NCI-H2171 (cell line): ENCODE measurements around the gene INPP5E.
A peak's percentile ranks its signal among the peaks of the same experiment; 100 is the strongest.

Experiments used
- DNase-seq: peaks from one replicate; lab custom pipeline; 2025; lab: John Stamatoyannopoulos, UW

Gene INPP5E, protein sequence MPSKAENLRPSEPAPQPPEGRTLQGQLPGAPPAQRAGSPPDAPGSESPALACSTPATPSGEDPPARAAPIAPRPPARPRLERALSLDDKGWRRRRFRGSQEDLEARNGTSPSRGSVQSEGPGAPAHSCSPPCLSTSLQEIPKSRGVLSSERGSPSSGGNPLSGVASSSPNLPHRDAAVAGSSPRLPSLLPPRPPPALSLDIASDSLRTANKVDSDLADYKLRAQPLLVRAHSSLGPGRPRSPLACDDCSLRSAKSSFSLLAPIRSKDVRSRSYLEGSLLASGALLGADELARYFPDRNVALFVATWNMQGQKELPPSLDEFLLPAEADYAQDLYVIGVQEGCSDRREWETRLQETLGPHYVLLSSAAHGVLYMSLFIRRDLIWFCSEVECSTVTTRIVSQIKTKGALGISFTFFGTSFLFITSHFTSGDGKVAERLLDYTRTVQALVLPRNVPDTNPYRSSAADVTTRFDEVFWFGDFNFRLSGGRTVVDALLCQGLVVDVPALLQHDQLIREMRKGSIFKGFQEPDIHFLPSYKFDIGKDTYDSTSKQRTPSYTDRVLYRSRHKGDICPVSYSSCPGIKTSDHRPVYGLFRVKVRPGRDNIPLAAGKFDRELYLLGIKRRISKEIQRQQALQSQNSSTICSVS

DNA sequence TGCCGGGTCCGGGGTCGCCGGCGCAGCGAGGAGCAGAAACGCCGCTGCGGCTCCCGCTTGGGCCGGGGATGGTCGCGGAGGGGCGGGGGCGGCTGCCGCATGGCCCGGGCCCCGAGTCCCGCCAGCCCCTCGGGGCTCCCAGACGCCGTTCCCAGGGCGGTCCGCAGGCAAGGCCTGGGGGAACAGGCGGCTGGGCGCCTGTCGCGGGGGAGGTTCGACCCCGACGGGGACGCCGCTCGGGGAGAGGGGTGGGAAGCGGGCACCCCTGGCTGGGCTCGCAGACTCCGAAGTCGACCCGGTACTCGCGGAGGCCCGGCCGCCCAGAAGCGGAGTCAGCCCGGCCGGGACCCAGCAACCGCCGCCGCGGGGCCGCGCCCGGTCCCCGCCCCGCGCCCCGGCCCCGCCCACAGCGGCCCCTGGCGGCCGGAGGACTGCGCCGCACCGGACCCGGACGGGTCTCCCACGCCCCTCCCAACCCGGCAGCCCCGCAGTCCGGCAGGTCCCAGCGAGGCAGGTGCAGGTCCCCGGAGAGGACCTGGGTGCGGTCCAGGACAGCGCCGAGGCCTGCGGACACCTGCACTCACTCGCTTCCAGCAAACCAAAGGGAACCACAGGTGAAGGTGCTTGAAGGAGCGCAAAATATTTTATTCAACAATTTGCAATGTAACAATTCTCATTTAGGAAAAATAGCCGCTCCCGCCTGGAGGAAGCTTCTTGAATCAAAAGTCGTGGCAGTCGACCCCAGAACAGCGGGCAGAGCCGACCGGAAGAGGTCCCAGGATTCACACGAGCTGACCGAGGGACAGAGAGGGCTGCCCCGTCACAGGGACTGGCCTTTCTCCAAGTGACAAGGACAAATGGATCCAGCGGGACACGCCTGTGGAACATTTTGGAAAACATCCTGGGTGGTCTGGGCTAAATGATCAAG, at the start of gene INPP5E:
Gene INPP5E (minus strand): TSS at position 365 of the 928 bp plus-strand sequence. CDS start 426 bp downstream, outside the sequence.
- DNase-seq = peak; percentile 77

DNA sequence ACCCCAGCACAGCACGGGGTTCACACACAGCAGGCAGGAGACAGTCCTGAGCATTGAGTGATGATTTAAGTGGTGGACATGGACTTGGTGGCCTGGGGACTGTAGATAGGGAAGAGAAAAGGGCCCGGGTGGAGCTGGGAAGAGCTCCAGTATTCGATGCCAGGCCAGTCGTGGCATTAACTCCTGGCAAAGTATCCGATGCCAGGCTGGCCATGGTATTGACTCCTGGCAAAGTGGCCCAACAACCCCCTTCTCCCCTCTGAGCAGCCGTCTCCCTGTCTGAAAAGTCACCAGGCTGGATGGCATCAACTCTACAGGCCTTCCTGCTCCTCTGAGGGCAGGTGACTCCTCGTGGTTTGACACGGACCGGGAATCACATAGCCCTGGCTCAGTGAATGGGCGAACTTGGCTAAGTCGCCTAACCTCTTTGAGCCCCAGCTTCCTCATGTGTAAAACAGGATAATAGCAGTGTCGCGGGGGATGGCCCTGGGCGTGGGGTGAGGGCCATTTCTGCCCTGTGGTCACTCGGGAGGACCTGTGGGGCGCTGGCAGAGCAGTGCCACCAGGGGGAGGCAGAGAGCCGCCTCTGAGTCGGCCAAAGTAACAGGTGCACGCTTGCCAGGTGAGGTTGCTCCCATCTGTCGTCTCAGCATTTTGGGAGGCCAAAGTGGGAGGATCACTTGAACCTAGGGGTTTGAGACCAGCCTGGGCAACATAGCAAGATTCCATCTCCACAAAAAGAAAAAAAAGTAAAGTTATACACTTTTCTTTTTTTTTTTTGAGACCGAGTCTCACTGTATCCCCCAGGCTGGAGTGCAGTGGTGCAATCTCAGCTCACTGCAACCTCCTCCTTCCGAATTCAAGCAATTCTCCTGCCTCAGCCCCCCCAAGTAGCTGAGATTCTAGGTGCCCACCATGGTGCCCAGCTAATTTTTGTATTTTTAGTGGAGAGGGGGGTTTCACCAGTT, 48.9 kb upstream of the INPP5E start:
- peak; percentile 79 for DNase-seq

DNA sequence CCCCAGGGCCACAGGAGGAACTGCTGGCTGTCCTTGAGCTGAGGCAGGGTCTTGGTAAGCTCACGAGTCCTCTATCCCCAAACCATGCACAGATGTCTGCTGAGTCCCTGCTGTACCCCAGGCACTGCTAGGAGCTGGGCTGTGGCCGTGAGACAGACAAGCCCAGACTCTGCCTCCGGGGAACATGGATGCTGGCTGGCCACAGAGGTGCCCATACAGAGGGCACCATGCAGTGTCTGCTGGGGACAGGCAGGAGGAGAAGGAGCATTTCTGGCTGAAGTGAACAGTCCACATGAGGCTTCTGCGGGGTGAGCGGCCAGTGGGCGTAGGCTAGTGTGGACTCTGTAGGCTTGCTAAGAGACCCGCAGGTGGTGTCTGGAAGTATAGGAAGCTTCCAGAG, 48.0 kb upstream of the INPP5E start:
- DNase-seq = no peak

- DNase-seq = no peak
Measured at GRCh38 chr9:136486823-136487620, 47.4 kb upstream of the INPP5E start.

DNA sequence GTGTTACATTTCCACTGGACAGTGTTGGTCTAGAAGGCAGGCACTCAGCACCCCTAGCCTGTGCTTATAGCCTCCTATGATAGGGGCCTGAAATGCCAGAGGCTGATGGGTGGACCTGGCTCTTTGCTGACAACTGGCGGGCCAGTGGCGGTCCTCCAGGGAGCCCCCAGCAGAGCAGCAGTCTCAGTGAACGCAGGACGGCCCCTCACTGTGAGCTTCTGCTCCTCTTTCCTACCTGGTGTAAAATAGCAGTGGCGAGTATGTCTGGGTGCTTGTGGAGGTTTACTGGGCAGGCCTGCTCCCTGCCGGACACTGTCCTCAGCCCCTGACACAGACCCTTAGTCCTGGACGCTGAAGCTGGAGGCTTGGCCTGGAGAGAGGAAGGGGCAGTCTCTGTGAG, 46.5 kb upstream of the INPP5E start:
- DNase-seq = no peak

- DNase-seq = peak; percentile 69
Measured at GRCh38 chr9:136485049-136486045, 45.7 kb upstream of the INPP5E start.

DNA sequence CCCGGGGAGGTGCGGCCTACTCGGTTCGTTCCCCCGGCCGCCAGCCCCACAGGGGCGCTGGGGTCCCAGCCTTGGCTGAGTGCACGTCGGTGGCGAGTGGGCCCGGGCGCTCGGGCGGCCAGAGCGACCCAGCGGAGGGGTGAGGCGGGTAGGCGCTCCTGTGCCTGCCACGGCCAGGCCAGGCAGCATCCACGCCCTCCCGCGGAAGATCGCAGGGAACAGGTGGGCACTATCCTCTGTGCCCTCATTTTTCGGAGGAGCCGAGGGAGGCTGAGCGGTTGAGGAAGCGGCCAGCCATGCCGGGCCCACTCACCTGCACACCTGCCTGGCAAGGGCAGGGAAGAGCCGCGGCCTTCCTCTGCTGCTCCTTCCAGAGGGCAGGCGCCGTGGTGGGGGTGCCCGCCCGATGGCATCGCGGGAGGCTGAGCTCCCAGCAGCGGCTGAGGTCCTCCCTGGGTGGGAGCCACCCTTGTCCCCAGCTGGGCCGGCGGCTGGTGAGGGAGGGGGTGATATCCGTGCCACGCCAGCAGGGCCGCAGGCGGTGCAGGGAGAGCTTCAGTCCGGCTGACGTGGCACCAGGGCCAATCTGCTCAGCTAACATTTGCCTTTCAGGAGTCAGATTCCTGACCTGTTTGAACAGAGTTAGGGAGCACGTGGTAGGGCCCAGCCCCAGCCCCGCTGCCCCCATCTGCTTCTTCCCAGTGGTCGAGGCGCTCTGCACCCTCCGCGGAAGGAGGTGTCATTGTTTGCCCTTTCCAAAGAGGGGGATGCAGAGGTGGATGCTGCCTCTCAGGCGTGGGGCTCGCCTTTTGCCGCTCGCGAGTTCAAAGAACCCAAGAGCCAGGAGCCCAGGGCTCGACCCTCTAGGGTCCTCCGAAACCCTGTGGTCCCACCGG, 44.8 kb upstream of the INPP5E start:
- DNase-seq = peak; percentile 54

DNA sequence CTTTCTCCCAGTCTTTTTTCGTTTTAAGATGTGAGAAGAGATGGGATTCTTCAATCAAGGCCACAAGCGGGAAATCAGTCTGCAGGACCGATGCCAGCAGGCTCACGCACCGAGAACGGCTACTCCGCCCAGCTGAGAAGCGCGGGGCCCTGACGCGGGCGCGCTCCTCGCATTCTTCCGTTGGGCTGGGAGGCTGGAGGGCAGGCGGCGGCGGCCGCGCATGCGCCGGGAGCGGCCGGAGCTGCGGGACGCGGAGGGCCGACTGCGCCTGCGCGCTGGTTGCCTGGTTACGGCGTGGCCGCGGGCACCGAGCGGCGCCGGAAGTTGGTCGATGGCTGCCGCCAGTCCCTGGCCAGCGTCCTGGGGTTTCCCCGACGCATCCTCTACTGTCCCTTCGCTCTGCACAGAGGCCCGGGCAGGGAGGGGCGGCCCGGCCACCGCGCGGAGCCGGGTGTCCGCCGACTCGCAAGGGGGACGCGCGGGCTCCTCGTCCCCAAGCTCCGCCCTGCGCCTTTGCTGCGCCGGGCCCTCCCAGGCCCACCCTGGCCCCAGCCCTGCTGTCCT, 44.0 kb upstream of the INPP5E start:
- DNase-seq = peak; percentile 94

GRCh38 chr9:136482793-136483588, 43.3 kb upstream of the INPP5E start, which contains the start of gene SEC16A:
SEC16A (minus strand) TSS chr9:136483040; CDS start chr9:136477615, 5,425 bp downstream.
- peak; percentile 100 for DNase-seq

GRCh38 chr9:136482046-136482792, 42.6 kb upstream of the INPP5E start:
- no peak for DNase-seq

DNA sequence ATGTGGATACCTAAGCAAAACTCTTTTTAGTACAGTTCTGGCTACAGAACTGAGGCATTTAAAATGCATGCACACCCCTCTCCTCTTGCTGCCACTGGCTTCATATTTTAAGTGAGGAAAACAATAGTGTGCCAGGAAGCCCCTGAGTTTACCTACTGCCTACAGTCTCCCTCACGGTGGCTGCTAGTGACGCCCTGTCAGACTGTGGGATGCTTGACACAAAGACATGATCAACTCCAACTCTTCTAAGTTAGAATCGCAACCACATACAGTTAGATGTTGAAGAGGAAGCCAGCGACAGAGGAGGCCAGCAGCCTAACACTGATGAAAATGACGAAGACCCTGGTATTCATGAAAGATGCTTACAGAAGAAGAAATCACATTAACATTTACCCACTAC, 41.9 kb upstream of the INPP5E start:
- DNase-seq = no peak

DNA sequence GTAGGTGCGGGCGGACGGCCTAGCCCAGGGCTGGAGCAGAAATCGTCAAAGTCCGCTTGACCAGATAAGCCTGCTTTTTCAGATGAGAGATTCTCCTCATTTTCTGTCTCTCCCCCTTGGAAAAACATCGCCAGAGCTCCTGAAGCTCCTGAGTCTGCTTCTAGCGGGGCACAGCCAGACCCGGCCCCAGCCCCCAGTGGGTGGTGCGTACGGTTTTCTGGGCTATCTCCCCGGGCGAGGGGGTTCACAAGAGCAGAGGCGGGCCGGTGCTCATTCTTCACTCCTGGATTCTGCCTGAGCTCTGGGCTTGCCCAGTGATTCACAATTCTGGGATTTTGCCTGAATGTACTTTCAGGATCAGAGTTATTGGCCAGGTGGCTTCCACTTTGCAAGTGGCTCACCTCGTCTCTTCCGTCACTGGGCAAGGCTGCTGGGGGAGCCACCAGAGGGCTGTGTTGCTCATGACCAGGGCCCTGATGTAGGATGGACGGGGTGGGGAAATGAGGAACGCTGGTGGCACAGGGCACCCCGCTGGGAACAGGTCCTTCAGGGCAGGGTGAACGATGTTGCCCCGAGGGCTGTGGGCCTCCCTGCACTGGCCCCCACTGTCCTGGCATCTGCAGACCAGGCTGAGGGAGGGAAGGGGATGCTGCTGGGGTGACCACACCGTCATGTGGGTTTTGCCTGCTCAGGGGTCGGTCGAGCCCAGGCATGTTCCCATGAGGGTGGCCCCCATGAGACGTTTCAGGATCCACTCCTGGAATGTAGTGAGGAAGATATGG, 36.9 kb upstream of the INPP5E start:
- no peak for DNase-seq

DNA sequence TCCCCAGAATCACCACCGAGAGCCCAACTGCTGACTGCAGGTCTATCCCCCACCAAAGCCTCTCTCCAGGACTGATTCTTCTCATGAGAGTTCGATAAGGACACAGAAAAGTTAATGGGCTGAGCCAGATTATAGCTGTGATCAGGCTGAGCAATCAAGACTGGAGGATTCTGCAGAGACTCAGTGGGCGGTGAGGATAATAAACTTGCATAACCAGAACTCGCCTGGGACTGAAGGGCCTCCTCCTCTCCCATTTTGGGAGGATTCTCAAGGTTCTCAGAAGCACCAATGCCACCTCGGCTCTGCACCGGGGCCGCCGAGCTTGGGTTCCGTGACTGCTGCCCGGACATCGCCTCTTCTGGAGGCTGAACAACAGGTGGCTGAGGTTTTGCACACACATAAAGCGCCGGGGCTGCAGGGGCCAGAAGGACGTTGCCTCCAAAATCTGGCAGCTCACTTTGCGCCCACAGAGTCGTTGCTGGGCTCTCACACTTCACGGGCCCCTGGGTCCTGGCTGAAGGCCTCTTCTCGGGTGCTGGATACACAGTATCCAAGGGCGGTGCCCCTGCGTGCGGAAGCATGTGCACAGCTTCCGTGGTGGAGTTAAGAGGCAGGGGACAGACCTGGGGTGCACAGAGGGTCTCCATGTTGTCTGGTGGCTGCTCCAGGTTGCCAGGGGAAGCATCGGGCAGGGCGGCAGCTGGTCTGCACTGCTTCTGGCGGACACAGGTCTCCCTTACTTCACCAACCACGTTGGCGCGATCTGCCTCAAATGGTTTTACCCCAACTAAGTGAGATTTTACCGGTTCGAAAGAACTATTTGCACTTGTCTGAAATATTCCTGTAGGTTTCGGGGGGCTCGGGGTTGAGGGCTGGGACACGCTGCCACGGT, 35.6 kb upstream of the INPP5E start:
- no peak for DNase-seq

DNA sequence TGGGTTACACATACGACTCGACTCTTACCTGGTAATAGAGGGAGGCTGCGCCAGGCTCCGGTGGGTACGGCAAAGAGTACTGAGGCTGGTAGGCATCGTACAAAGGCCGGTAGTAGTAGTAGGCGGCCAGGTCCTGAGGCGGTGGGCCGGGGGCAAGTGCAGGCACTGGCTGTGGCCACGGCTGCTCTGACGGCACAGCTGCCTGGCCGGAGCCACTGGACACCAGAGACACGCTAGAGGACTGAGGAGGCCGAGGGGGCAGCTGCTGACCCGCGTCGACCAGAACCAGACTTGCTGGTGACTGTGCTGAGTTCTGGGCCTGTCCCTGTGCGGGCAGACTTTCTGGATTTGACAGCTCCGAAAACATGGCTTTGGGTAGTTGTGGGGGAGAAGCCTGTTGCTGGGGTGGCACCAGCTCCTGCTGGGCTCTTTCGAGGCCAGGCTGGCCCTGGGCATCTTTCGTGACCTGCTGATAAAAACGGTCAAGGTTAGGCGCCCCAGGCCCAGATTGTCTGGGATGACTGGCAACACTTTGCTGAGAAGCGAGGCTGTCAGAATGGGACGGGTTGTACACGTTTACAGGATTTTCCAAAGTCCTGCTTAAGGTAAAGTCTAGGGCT, 34.5 kb upstream of the INPP5E start:
- DNase-seq = no peak
